Pons (tissue), 1 donor: Measurements from ENCODE around the gene FOXD4L6.
"Not testable (repeated sequence)": the region's sequence is repeated elsewhere in the genome, so short reads cannot be mapped to it uniquely, and the experiment has no call there.

Experiments
- DNase-seq: peaks from one replicate; pipeline ENCODE4 v3.0.0-alpha.2; 2016; ENCODE audit warnings: low spot score

Gene FOXD4L6

DNA sequence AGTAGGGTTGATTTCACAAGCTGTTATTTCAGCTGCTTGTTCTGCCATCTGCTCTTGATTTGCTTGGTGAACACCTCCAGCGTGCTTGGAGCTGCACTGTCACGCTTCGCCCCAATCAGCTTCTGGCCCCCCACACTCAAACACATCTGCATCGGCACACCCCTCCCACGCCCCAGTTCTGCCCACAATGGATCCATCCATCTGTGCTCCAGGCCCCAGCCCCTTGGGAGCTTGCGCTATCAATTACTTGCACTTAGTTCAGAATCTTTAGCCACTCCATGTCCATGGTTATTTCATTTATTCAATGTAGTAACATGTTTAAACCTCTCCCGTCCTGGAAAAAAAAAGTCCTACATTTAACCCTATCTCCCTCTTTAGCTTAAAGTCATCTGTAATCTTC lies 28.0 kb downstream of the FOXD4L6 start:
- not testable (repeated sequence) for DNase-seq

DNA sequence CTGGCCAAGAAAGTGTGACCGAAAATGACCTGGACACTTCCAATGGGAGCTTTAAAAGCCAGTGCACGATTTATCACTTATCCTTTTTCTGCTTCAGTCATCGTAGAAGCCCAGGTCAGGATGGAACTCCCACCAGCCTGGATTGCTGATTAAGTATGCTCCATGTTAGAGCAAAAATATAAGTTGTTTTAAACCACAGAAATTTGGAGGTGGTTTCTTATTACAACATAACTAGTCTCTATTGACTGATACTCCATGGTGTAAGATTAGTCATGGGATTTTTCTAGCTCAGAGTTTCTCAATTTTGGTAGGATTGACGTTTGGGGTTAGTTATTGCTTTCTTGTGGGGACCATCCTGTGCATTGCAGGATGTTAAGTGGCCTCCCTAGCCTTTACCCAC lies 29.7 kb downstream of the FOXD4L6 start:
- not testable (repeated sequence) for DNase-seq

DNA sequence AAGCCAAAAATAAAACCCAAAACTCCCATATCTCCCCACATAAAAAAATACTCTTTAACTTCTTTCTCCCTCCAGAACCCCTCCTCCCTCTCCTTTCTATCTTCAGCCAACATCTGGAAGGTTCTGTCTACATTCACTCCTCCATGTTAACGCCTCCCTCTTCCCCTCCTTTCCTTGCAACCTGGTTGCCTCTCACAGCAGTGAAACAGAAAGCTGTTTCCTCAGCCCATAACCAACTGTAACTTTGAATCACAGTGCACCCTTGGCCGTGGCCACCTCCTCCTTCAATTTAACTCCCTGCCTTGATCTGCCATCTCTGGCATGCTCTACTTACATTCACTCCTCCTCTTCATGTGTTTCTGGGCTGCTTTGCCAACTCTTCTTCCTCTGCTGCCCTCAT lies 33.4 kb downstream of the FOXD4L6 start:
- DNase-seq = not testable (repeated sequence)

DNA sequence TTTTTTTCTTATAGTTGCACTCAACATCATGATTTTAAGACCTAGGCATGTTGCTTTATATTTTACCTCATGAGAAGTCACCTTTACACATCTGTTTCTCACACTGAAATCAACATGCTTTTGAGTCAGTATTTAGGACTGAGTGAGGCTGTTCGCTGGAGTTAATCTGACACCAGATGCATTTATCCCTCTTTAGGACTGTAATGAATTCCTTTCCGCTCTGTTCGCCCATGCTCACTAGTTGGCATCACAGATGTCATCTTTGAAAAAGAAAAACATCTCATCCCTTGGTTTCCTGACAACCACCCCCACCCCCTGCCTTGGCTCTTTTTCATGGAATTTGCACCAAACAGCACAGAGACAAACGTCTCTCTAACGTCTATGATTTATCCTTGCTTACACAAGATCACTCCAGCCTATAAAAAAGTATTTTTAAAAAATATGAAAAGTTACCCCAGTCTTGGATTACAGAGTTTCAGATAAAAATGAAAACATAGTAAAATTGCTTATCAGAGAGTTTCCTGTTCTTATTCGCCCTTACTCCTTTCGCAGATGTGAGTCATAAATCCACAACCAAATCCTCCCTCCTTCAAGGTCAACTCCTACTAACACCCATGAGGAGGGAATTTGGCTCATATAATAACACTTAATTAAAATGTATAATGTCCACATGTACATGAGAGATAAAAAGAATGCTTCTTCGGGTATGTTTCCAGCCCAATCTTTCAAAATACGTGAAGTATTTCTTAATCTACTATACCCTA lies 34.3 kb downstream of the FOXD4L6 start:
- not testable (repeated sequence) for DNase-seq

GRCh38 chr9:41090922-41091321 lies 37.6 kb downstream of the FOXD4L6 start:
- not testable (repeated sequence) for DNase-seq

DNA sequence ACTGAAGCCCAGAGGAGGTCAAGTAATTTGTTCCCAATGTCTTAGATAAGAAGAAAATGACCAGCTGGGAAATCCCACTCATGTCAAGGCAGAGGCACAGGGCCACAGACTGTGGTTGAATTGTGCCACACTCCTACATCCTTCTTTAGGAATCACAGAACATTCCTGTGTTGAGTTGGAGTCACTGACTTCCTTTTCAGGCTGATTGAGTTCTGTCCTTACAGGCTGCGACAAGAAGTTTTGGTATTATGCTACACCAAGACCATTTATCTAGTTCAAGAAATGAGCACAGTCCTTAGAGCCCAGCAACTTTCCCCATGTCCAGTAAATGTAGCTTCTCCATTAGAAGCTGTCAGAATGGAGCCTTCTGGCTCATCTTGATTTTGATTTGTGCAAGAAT lies 38.1 kb downstream of the FOXD4L6 start:
- not testable (repeated sequence) for DNase-seq

DNA sequence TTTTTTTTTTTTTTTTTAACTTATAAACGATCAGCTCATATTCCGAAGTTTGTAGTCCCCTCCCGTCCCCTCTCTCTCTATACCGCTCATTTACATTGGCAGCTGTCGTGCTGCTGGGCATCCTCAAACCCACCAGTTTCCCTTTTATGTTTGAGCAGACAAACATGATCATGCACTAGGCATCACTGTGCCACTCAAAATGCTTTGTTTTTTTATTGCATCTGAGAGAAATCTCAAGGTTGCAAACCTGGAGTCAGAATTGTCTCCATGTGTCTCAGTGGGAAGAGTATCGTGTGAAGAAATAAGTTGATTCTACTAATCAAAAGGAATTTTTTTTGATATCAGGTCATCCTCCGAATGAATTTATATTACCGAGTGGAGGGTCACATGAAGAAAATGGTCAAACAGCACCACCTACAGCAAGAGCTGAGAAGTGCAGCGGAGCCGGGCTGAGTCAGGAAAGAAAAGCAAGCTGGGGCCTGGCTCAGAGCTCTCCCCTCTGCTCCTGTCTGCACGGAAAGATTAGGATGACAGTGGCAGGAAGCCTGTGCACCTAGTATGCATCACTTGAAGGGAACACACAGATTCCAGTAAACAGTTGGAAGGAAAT lies 39.9 kb downstream of the FOXD4L6 start:
- DNase-seq = not testable (repeated sequence)

- DNase-seq = not testable (repeated sequence)
Measured at GRCh38 chr9:41087929-41088328, 40.6 kb downstream of the FOXD4L6 start.

GRCh38 chr9:41087157-41087780 lies 41.2 kb downstream of the FOXD4L6 start:
- DNase-seq = not testable (repeated sequence)

- not testable (repeated sequence) for DNase-seq
Measured at GRCh38 chr9:41086685-41087084, 41.8 kb downstream of the FOXD4L6 start.

- peak; percentile 53 for DNase-seq
Measured at GRCh38 chr9:41086215-41086614, 42.3 kb downstream of the FOXD4L6 start.

DNA sequence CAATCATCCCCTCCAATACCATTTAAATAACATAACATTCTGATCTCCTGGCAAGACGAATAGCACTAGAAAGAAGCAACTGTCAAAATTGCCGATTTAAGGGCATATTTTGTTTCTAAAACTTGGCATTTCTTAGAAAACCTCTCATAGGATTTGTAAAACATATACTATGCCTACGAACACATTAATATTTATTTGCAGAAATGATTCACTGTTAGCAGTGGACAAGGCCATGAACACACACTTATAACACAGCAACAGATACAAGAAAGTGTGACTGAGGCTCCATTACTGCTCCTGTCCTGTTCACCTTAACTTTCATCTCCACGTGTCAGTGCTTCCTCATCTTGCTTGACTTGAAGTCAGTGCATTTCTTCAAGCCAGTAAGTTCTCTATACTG lies 46.1 kb downstream of the FOXD4L6 start:
- DNase-seq = not testable (repeated sequence)

GRCh38 chr9:41079464-41079863 lies 49.0 kb downstream of the FOXD4L6 start:
- not testable (repeated sequence) for DNase-seq

DNA sequence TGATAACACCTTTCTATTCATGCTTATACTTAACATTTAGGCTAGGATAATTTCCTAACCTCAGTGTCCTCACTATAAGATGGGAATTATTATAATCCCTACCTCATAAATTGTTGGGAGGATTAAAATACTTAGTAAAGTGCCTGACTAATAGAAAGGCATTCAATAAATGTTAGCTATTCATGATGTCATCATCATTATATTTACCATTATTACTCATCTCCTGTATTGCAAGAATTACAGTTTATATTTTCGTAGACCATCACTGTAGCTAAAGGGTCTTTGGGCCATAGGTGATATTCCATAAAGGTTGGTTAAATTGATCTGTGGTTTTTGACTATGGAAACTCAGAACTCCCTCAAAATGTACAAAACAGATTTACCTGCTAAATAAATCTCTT lies 50.9 kb downstream of the FOXD4L6 start:
- not testable (repeated sequence) for DNase-seq
